ENCODE results near the gene C16orf92.

- TF ChIP-seq CTCF (conservative IDR thresholded peaks at IDR 0.05) = no peak
- TF ChIP-seq EZH2 (IDR thresholded peaks at IDR 0.05; ENCODE audit: low read depth) = no peak
Observed at GRCh38 chr16:30065102-30065942, 42.3 kb downstream of the C16orf92 start, which contains the start of gene ALDOA.
